ENCODE measurements around the gene APBB2.
A peak's percentile ranks its signal among the peaks of the same experiment; 100 is the strongest.
"Not testable (repeated sequence)": the region's sequence is repeated elsewhere in the genome, so short reads cannot be mapped to it uniquely, and the experiment has no call there.

Gene APBB2

GRCh38 chr4:41012911-41013310 is 201.4 kb downstream of the APBB2 start:
- DNase-seq, result no peak

DNA sequence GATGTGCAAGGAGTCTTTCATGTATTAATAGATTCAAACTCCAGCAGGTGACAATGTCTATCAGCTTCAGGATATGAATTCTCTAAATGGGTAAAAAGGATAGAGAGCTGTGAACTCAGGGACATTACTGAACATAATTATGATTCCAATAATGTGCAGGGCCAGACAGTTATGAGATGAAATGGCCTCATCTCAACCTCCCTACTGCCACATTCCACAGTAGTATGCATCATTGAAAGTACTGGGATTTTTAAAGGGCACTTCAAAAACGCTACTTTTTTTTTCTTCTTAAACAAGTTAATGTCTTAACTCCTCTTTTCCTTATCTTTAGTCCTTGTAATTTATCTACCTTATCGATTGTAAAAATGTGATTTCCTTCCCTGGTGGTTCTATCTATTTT is 202.0 kb downstream of the APBB2 start:
- DNase-seq, result no peak

GRCh38 chr4:41009411-41009810 is 204.9 kb downstream of the APBB2 start:
- DNase-seq, result peak in 2 of 3 experiments; percentile 12 to 56

DNA sequence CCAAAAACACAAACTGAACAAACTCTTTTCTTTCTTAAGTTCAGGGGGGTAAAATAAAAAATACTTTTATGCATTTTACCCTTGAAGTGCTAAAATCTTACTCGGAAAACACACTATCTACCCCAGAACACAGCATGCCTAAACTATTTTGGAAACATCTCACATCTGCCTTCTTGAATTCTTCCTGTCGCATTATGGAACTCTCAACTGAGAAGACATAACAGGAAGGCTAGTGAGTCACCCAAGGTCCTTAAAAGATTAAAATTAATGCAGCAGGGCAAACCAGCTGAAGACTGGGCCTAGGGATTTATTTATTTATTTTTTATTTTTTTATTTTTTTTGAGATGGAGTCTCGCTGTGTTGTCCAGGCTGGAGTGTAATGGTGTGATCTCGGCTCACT is 208.2 kb downstream of the APBB2 start:
- no peak for DNase-seq

- no peak for DNase-seq
Measured at GRCh38 chr4:41002309-41002708, 212.0 kb downstream of the APBB2 start.

DNA sequence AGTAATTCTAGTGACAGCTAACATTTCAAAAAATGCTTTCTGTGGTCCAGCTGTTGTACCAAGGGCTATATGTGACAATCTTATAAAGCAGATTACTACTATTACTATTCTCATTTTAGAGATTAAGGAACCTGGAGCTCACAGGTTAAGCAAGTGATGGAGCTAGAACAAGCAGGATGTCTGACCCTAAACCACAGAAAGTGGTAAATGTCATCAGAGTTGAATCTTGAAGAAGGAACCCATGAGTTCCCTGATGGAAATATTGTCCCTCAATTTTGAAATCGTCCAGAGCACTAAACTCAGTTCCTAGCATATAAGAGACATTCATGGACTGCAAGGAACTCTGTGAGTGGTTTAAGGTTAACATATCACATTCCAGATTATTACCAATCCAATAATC is 214.0 kb downstream of the APBB2 start:
- no peak for DNase-seq

GRCh38 chr4:40998675-40999358 is 215.5 kb downstream of the APBB2 start:
- no peak for DNase-seq

GRCh38 chr4:40995850-40996249 is 218.5 kb downstream of the APBB2 start:
- peak in 1 of 3 experiments; percentile 89 for DNase-seq

- DNase-seq, result not testable (repeated sequence)
Measured at GRCh38 chr4:40994321-40994720, 220.0 kb downstream of the APBB2 start.

DNA sequence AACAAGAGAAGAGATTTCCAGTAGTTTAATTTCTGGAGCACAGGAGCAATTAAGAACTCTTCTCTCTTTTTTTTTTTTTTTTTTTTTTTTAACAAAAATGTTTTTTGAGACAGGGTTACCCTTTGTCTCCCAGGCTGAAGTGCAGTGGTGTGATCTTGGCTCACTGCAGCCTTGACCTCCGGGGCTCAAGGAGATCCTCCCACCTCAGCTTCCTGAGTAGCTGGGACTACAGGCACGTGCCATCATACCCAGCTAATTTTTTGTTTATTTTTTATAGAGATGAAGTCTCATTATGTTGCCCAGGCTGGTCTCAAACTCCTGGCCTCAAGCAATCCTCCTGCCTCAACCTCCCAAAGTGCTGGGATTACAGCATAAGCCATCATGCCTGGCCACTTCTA is 221.0 kb downstream of the APBB2 start:
- not testable (repeated sequence) for DNase-seq

GRCh38 chr4:40992472-40993295 is 221.7 kb downstream of the APBB2 start:
- DNase-seq, result no peak

GRCh38 chr4:40991908-40992307 is 222.4 kb downstream of the APBB2 start:
- DNase-seq, result peak in 2 of 3 experiments; percentile 28 to 58

- no peak for DNase-seq
Measured at GRCh38 chr4:40990899-40991265, 223.5 kb downstream of the APBB2 start.

- no peak for DNase-seq
Measured at GRCh38 chr4:40990236-40990898, 224.0 kb downstream of the APBB2 start.

- DNase-seq, result no peak
Measured at GRCh38 chr4:40987151-40987550, 227.2 kb downstream of the APBB2 start.

GRCh38 chr4:40986375-40986774 is 228.0 kb downstream of the APBB2 start:
- DNase-seq, result no peak

GRCh38 chr4:40984051-40984450 is 230.3 kb downstream of the APBB2 start:
- no peak for DNase-seq

- DNase-seq, result peak in 2 of 3 experiments; percentile 4 to 70
Measured at GRCh38 chr4:40980318-40980883, 233.9 kb downstream of the APBB2 start.

GRCh38 chr4:40978548-40978947 is 235.8 kb downstream of the APBB2 start:
- no peak for DNase-seq

GRCh38 chr4:40976343-40976742 is 238.0 kb downstream of the APBB2 start:
- DNase-seq, result peak; percentile 19 to 81 (median 78)

- DNase-seq, result no peak
Measured at GRCh38 chr4:40972722-40973121, 241.6 kb downstream of the APBB2 start.

- no peak for DNase-seq
Measured at GRCh38 chr4:40971338-40971737, 243.0 kb downstream of the APBB2 start.

DNA sequence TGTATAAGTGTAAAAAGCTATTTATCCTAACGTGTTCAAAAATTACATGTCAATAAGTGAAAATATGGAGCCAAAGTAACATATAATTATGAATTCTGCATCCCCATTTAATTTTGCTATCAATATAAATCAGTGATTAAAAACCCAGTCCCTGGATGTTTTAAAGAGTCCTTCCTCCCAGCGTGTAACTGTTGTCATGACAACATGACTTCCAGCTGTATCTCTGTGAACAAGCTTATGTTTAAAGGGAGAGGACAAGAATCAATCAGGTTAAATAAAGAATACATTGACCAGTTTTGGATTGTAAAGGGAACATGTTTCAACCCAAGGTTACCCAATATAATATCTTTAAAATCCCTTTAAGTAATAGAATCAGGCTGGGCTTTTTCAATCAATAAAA is 244.8 kb downstream of the APBB2 start:
- DNase-seq, result peak in 2 of 3 experiments; percentile 53 to 88

Data from NCI-H1417 (cell line).